Left renal cortex interstitium (tissue), 4 donors: ENCODE data around the gene TSPAN17. TPM values are rescaled to one million over a fixed set of nuclear protein-coding genes. Genes with fewer than 3 reads are reported as not detected.

Source experiments
- DNase-seq, 4 donors: peaks; one replicate each; pipeline ENCODE4 v3.0.0-alpha.2; 2013; ENCODE audit warnings: low read depth in 4 of 4, low spot score in 2 of 4, missing footprints in 1 of 4
- polyA plus RNA-seq, 4 donors: library from polyadenylated mRNA; unstranded; fragments of 120-200 nt; gene quantifications; one replicate each; pipeline ENCODE4 v1.2.1, GENCODE V29; 2013; ENCODE audit not compliant: insufficient read length in 4 of 4

The TSPAN17 gene
- polyA plus RNA-seq, 4 donors, result 29.2 to 37.8 (median 33.5) TPM

DNA sequence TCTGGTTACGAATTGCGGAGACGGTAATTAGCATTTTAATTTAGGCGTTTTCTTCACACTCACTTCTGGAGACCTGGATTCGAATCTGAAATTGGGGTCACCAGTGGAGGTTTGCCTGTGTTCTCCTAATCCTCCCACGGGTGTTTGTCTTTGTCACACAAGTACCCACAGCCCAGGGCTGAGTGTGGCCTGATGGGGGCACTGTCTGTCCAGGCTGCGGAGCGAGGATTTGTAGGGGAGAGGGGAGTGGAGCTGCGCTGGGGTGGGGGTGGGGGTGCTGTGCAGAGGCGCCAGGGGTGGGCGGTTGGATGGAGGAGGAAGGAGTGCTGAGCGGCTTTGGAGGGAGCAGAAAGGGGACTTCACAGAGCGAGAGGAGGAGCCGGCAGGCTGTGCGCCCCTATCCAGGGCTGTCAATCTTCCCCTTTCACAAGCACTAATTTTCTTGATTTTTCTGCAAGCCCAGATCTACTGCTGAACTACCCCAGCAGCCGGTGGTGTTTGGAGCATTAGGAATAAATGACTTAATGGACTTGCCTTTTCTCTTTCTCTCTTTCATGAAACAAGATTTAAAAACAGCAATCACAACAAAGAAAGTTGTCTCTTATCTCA is 53.1 kb downstream of the TSPAN17 start:
- DNase-seq, result no peak

- DNase-seq, result no peak
These were observed 55.7 kb downstream of the TSPAN17 start for GRCh38 chr5:176702671-176703641.

- DNase-seq, result no peak
These were observed 56.6 kb downstream of the TSPAN17 start for GRCh38 chr5:176703857-176704256.

- no peak for DNase-seq
These were observed 57.1 kb downstream of the TSPAN17 start for GRCh38 chr5:176704355-176704754.

GRCh38 chr5:176704817-176705216 is 57.5 kb downstream of the TSPAN17 start:
- no peak for DNase-seq

Other genes starting within 250 kb of the TSPAN17 start
- 10 to 100 TPM; 52.4 to 71.9 (median 57.8) TPM for gene CLTB, start 230.9 kb upstream of the TSPAN17 start, polyA plus RNA-seq
- gene FAF2, start 199.1 kb upstream of the TSPAN17 start, polyA plus RNA-seq, result 10 to 100 TPM; 43.6 to 48.5 (median 46.6) TPM
- gene RNF44, start 110.1 kb upstream of the TSPAN17 start, polyA plus RNA-seq, result 10 to 100 TPM; 30.0 to 81.1 (median 58.9) TPM
- 10 to 100 TPM; 15.0 to 25.7 (median 21.7) TPM for gene CDHR2, start 98.1 kb upstream of the TSPAN17 start, polyA plus RNA-seq
- gene GPRIN1, start 37.3 kb upstream of the TSPAN17 start, polyA plus RNA-seq, result 1 to 10 TPM; 1.6 to 2.0 (median 1.8) TPM
- under 1 TPM in 1 of 4 donors, not detected in 3; 0.63 TPM for gene SNCB, start 16.9 kb upstream of the TSPAN17 start, polyA plus RNA-seq
- gene EIF4E1B, start 16.8 kb upstream of the TSPAN17 start, polyA plus RNA-seq, result under 1 TPM in 3 of 4 donors, not detected in 1; 0.06 to 0.11 (median 0.07) TPM
- gene UNC5A, start 163.1 kb downstream of the TSPAN17 start, polyA plus RNA-seq, result under 1 TPM; 0.08 to 0.35 (median 0.18) TPM